ENCODE data around the gene SESN1. TPM values are rescaled to one million over a fixed set of nuclear protein-coding genes. Genes with fewer than 3 reads are reported as not detected.

The SESN1 gene
- total and polyA plus RNA-seq, 5 donors from 2014 or later: 15.8 to 59.6 (median 50.0) TPM

DNA sequence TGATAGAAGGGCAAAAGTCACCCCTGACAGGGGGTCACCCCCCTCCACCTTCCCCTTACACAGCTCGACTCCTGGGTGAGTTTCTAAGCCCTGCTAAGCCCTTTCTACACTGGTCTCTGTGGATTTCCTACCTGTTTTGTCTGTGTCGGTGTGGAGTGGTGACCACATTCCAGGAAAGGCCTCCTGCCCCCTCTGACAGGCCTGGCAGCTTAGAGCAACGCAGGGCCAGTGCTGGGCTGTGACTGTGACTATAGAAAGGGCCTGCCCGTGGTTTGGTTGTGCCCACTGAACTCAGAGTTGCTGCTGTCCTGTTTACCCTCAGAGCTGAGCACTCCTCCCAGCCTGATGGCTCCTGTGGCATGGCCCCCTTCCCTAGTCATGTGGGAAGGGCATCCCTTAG, 137.4 kb downstream of the SESN1 start:
- Mint-ChIP-seq H3K36me3 (peaks cover 14% of the 10 kb centered on the region), H3K27ac (peak overlapping the region in 2 of 3 donors; percentile 59 to 92), H3K27me3 (no peaks in the 10 kb centered on the region), H3K9me3 (no peaks in the 10 kb centered on the region), H3K4me3 (no peak overlapping the region), H3K4me1 (peaks cover 11 to 23% (median 18%) of the 10 kb centered on the region in 4 donors)
- H3K27me3 ChIP-seq (ENCODE audit: control insufficient read depth, insufficient read depth, low read length): no peaks in the 10 kb centered on the region
- no peaks in the 10 kb centered on the region for H3K4me1 ChIP-seq (ENCODE audit: control insufficient read depth, insufficient read depth, low read length, poor library complexity, severe bottlenecking)
- H3K36me3 ChIP-seq (ENCODE audit: control insufficient read depth, insufficient read depth, low read length): no peaks in the 10 kb centered on the region
- H3K4me3 ChIP-seq (ENCODE audit: low read depth, low read length): no peak overlapping the region
- ATAC-seq (ENCODE audit: low read depth in 2 of 2) (no peak), DNase-seq (no peak)
- H3K9me3 ChIP-seq (ENCODE audit: control insufficient read depth in 2 of 2, low read length in 2 of 2): no peaks in the 10 kb centered on the region
- no peak overlapping the region for H3K27ac ChIP-seq (ENCODE audit: insufficient read depth, low read length, poor library complexity, severe bottlenecking)

DNA sequence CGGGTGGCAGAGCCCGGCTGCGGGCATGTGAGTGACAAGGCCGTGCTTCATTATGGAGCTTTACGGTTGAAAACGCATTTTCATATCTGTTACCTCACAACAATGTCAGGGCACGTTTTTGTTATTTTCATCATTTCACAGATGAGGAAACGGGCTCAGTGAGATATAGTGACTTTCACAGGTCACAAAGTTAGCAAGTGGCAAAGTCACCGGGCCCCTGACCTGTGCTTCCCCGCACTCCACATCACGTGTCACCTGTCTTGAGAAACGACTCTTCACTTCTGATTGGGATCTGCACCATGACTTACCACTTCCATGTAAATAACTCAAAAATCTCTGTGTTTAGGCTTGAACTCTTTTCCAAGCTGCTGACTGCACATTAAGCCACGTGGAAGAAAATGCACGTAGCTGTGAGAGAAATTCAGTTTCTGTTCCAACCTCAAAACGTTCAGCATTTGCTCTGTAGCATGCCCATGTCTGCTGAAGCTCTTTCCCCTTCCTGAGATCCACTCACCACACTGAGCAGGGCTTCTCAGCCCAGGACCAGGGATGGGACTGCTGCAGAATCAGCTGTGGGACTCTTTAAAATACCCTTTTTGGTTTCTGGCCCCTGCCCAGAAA, 139.2 kb downstream of the SESN1 start:
- no peaks in the 10 kb centered on the region for H3K36me3 ChIP-seq (ENCODE audit: control insufficient read depth, insufficient read depth, low read length)
- no peaks in the 10 kb centered on the region for H3K27me3 ChIP-seq (ENCODE audit: control insufficient read depth, insufficient read depth, low read length)
- H3K9me3 ChIP-seq (ENCODE audit: control insufficient read depth in 2 of 2, low read length in 2 of 2): no peaks in the 10 kb centered on the region
- no peak overlapping the region for H3K27ac ChIP-seq (ENCODE audit: insufficient read depth, low read length, poor library complexity, severe bottlenecking)
- Mint-ChIP-seq H3K4me3 (peak overlapping the region in 2 of 4 donors; percentile 52 to 68), H3K27ac (peak overlapping the region in 1 of 3 donors; percentile 92), H3K36me3 (peaks cover 5% of the 10 kb centered on the region), H3K9me3 (no peaks in the 10 kb centered on the region), H3K27me3 (no peaks in the 10 kb centered on the region), H3K4me1 (peaks cover 11 to 23% (median 17%) of the 10 kb centered on the region in 4 donors)
- H3K4me3 ChIP-seq (ENCODE audit: low read depth, low read length): no peak overlapping the region
- ATAC-seq (ENCODE audit: low read depth in 2 of 2) (no peak), DNase-seq (peak in 1 of 3 donors; percentile 19)
- no peaks in the 10 kb centered on the region for H3K4me1 ChIP-seq (ENCODE audit: control insufficient read depth, insufficient read depth, low read length, poor library complexity, severe bottlenecking)

DNA sequence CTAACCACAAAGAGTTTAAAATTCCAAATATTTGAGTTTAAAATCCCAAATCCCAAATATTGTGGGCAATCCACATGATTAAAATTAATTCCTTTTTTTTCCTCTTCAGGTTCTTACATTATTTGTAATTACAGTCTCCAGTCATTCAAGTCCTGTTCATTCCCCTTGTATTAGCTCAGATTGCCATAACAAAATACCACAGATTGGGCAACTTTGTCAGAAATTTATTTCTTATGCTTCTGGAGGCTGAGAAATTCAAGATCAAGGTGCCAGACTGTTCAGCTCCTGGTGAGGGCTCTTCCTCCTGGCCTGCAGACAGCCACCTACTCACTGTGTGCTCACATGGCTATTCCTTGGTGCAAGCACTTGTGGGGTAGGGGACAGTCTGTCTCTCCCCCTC, 141.0 kb downstream of the SESN1 start:
- Histone ChIP-seq H3K9me3 (ENCODE audit: control insufficient read depth in 2 of 2, low read length in 2 of 2) (no peaks in the 10 kb centered on the region), H3K27ac (ENCODE audit: insufficient read depth, low read length, poor library complexity, severe bottlenecking) (no peak overlapping the region), H3K4me1 (ENCODE audit: control insufficient read depth, insufficient read depth, low read length, poor library complexity, severe bottlenecking) (no peaks in the 10 kb centered on the region), H3K4me3 (ENCODE audit: low read depth, low read length) (no peak overlapping the region), H3K27me3 (ENCODE audit: control insufficient read depth, insufficient read depth, low read length) (no peaks in the 10 kb centered on the region), H3K36me3 (ENCODE audit: control insufficient read depth, insufficient read depth, low read length) (no peaks in the 10 kb centered on the region)
- Mint-ChIP-seq H3K4me1 (peaks cover 2 to 14% (median 5%) of the 10 kb centered on the region in 4 donors), H3K9me3 (no peaks in the 10 kb centered on the region), H3K4me3 (no peak overlapping the region), H3K27ac (no peak overlapping the region), H3K27me3 (no peaks in the 10 kb centered on the region), H3K36me3 (peaks cover 5% of the 10 kb centered on the region)
- ATAC-seq (ENCODE audit: low read depth in 2 of 2): no peak
- DNase-seq: no peak

DNA sequence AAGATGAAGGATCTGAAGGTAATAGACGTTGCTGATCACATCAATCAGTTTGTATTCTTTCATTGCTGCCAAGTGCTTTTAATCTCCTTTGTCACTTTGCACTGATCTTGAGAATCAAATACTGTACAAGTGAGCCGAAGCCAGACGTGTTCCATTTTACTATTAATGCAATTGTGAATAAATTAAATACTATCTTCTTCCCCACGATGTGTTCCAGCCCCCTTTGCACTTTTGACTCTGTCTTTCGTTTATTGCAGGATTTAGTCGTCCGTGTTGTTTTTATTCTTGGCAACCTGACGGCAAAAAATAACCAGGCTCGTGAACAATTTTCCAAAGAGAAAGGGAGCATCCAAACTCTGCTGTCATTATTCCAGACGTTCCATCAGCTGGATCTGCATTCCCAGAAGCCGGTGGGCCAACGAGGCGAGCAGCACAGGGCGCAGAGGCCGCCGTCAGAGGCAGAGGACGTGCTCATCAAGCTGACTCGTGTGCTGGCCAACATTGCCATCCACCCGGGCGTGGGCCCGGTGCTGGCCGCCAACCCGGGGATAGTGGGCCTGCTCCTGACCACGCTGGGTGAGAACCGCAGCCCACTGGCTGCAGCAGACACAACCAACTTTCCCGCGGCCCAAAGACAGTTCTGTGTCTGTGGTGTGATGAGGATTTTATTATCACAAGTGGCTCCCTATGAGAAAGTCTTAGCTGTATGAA, 141.7 kb downstream of the SESN1 start:
- no peak overlapping the region for H3K4me3 Mint-ChIP-seq
- no peaks in the 10 kb centered on the region for H3K9me3 Mint-ChIP-seq

DNA sequence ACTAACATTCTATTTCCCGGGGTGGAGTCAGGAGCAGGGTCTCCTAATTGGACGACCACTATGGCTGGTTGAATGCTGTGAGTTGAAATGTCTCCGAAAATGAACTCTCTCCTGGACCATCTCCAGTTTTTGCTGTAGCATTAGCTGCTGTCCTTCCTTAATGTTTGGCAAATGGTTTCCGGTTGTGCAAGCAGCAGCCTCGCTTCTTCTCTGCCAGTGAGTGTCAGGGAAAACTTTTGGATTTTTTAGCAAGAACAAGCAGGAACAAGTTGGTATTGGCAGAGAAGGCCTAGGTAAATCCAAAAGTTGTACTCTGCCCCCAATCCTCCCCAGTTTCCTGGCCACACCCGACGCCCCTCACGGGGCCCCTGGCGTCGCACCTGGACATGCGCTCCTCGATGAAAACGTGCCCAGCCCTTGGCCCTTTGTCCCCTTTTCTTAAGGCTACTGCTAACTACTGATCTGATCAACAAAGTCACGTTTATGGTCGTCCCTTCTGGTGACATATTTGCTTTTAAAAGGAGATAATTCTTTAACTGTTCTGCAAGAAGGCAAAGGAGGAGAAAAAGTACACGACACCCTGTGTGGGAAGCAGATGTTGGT, 143.2 kb downstream of the SESN1 start:
- Mint-ChIP-seq H3K27me3 (no peaks in the 10 kb centered on the region), H3K4me3 (no peak overlapping the region), H3K4me1 (peaks cover 5 to 21% (median 10%) of the 10 kb centered on the region in 4 donors), H3K36me3 (peaks cover 5% of the 10 kb centered on the region), H3K9me3 (no peaks in the 10 kb centered on the region), H3K27ac (no peak overlapping the region)
- H3K36me3 ChIP-seq (ENCODE audit: control insufficient read depth, insufficient read depth, low read length): no peaks in the 10 kb centered on the region
- H3K4me3 ChIP-seq (ENCODE audit: low read depth, low read length): no peak overlapping the region
- no peaks in the 10 kb centered on the region for H3K27me3 ChIP-seq (ENCODE audit: control insufficient read depth, insufficient read depth, low read length)
- H3K9me3 ChIP-seq (ENCODE audit: control insufficient read depth in 2 of 2, low read length in 2 of 2): no peaks in the 10 kb centered on the region
- no peak for DNase-seq
- no peak for ATAC-seq (ENCODE audit: low read depth in 2 of 2)
- H3K4me1 ChIP-seq (ENCODE audit: control insufficient read depth, insufficient read depth, low read length, poor library complexity, severe bottlenecking): no peaks in the 10 kb centered on the region
- H3K27ac ChIP-seq (ENCODE audit: insufficient read depth, low read length, poor library complexity, severe bottlenecking): no peak overlapping the region

More for the DNA sequence above, 141.7 kb downstream of the SESN1 start:
- H3K4me1 ChIP-seq (ENCODE audit: control insufficient read depth, insufficient read depth, low read length, poor library complexity, severe bottlenecking): no peaks in the 10 kb centered on the region
- H3K9me3 ChIP-seq (ENCODE audit: control insufficient read depth in 2 of 2, low read length in 2 of 2): no peaks in the 10 kb centered on the region
- DNase-seq (no peak), ATAC-seq (ENCODE audit: low read depth in 2 of 2) (no peak)
- H3K36me3 ChIP-seq (ENCODE audit: control insufficient read depth, insufficient read depth, low read length): no peaks in the 10 kb centered on the region
- no peak overlapping the region for H3K27ac ChIP-seq (ENCODE audit: insufficient read depth, low read length, poor library complexity, severe bottlenecking)
- Mint-ChIP-seq H3K27ac (no peak overlapping the region), H3K27me3 (no peaks in the 10 kb centered on the region), H3K36me3 (peaks cover 5% of the 10 kb centered on the region), H3K4me1 (peaks cover 2 to 14% (median 5%) of the 10 kb centered on the region in 4 donors)
- H3K4me3 ChIP-seq (ENCODE audit: low read depth, low read length): no peak overlapping the region
- no peaks in the 10 kb centered on the region for H3K27me3 ChIP-seq (ENCODE audit: control insufficient read depth, insufficient read depth, low read length)

DNA sequence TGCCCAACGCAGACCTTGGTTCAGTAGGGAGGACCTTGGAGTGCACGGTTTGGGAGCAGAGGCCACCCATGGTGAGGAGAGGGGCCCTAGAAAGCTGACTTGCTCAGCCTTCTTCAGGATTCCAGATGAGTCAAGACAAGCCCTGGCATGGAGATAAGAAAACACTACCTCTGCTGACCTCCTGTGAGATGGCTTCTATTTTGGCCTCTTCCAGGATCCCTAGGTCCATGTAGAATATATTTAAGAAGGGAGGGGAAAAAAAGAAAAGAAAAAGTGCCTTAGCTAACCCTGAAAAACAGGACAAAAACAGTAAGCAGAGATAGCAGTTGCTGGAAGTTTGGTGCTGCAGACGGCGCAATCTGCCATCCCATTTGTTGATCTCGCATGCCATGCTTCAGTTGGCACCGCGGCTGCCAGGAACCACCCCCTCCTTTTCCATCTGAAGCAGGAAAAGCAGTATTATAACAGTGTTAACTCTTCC, 146.4 kb downstream of the SESN1 start:
- no peaks in the 10 kb centered on the region for H3K36me3 ChIP-seq (ENCODE audit: control insufficient read depth, insufficient read depth, low read length)
- H3K27ac ChIP-seq (ENCODE audit: insufficient read depth, low read length, poor library complexity, severe bottlenecking): no peak overlapping the region
- H3K4me1 Mint-ChIP-seq: peaks cover 5 to 35% (median 16%) of the 10 kb centered on the region in 4 donors
- H3K4me1 ChIP-seq (ENCODE audit: control insufficient read depth, insufficient read depth, low read length, poor library complexity, severe bottlenecking): peaks cover 12% of the 10 kb centered on the region
- H3K27ac Mint-ChIP-seq: peak overlapping the region in 1 of 3 donors; percentile 11
- no peak for ATAC-seq (ENCODE audit: low read depth in 2 of 2)
- H3K27me3 Mint-ChIP-seq: no peaks in the 10 kb centered on the region
- no peak overlapping the region for H3K4me3 Mint-ChIP-seq
- H3K27me3 ChIP-seq (ENCODE audit: control insufficient read depth, insufficient read depth, low read length): no peaks in the 10 kb centered on the region
- H3K36me3 Mint-ChIP-seq: no peaks in the 10 kb centered on the region
- no peaks in the 10 kb centered on the region for H3K9me3 Mint-ChIP-seq
- DNase-seq: no peak
- no peaks in the 10 kb centered on the region for H3K9me3 ChIP-seq (ENCODE audit: control insufficient read depth in 2 of 2, low read length in 2 of 2)
- H3K4me3 ChIP-seq (ENCODE audit: low read depth, low read length): no peak overlapping the region

DNA sequence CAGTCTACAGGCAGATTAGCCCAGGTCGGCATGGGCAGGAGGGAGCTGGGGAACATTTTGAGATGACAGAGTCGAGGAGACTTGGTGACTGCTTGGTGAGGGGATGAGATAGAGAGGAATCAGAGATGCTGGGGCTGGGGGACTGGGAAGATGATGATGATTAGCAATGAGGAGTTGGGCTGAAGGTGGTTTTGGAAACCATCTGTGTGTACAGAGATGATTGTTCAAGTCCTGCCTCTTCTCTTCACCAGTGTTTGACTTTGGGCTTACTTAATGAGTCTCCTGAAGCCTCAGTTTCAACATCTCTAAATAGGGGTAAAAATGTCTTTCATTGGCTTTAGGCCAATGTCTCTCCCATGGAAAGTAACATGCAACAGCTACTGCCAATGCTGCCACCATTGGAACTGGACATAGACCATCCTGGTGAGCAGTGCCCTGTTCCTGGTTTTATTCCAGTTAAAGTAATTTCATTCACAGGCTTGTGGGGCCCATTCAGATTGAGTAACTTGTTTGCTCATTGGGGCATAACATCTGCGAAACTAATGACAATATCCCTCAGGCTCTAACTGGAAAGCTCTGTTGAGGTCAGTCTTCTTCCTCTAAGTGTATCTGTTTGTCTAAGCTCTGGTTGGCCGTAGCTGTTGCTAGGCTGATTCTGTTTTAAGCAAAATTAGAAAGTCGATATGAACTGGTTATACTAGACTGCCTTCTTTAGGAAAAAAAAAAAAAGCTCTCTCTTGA, 147.4 kb downstream of the SESN1 start:
- ATAC-seq (ENCODE audit: low read depth in 2 of 2): no peak
- peaks cover 12 to 45% (median 24%) of the 10 kb centered on the region in 4 donors for H3K4me1 Mint-ChIP-seq
- Histone ChIP-seq H3K27me3 (ENCODE audit: control insufficient read depth, insufficient read depth, low read length) (no peaks in the 10 kb centered on the region), H3K36me3 (ENCODE audit: control insufficient read depth, insufficient read depth, low read length) (no peaks in the 10 kb centered on the region), H3K4me1 (ENCODE audit: control insufficient read depth, insufficient read depth, low read length, poor library complexity, severe bottlenecking) (peaks cover 22% of the 10 kb centered on the region), H3K9me3 (ENCODE audit: control insufficient read depth in 2 of 2, low read length in 2 of 2) (no peaks in the 10 kb centered on the region), H3K4me3 (ENCODE audit: low read depth, low read length) (no peak overlapping the region), H3K27ac (ENCODE audit: insufficient read depth, low read length, poor library complexity, severe bottlenecking) (no peak overlapping the region)
- H3K27ac Mint-ChIP-seq: peak overlapping the region in 2 of 3 donors; percentile 0 to 67
- no peaks in the 10 kb centered on the region for H3K36me3 Mint-ChIP-seq
- H3K9me3 Mint-ChIP-seq: peaks cover 0 to 1% (median 0%) of the 10 kb centered on the region in 7 donors
- DNase-seq: no peak
- H3K27me3 Mint-ChIP-seq: no peaks in the 10 kb centered on the region
- H3K4me3 Mint-ChIP-seq: peak overlapping the region in 1 of 4 donors; percentile 30

Measured in CD4-positive, CD25-positive, alpha-beta regulatory T cell (primary cell).